Brain microvascular endothelial cell (primary cell): ENCODE results near the gene PTPN23.

Experiments
- DNase-seq: peaks from one replicate; pipeline ENCODE4 v3.0.0-alpha.2; 2020
- H3K27ac ChIP-seq: fragments of 250-450 bp; sonication (Bioruptor Pico); 2 replicates; pipeline ENCODE4 v1.5.1; 2020; ENCODE audit warnings: mild to moderate bottlenecking, moderate library complexity
- H3K27me3 ChIP-seq: fragments of 250-450 bp; sonication (Bioruptor Pico); replicated peaks from 2 replicates; pipeline ENCODE4 v1.5.1; 2020; ENCODE audit warnings: mild to moderate bottlenecking
- H3K36me3 ChIP-seq: fragments of 250-450 bp; sonication (Bioruptor Pico); replicated peaks from 2 replicates; pipeline ENCODE4 v1.5.1; 2020; ENCODE audit warnings: mild to moderate bottlenecking
- H3K4me3 ChIP-seq: 2 replicates; pipeline ENCODE4 v1.5.1; 2011; ENCODE audit warnings: low read depth, mild to moderate bottlenecking, control low read depth, low read length, moderate library complexity
- in situ Hi-C: cut with HindIII; loops from 2 replicates; pipeline ENCODE4 v1.10.0; 2017; ENCODE audit warnings: low sequenced_read_pairs, low pct_ligation_motif_present
- TF ChIP-seq, protein P1 (sequence below): IDR thresholded peaks from 2 replicates; pipeline ENCODE4 v1.5.1; 2011; ENCODE audit warnings: low read depth, mild to moderate bottlenecking, moderate library complexity, low read length, control low read depth, inconsistent platforms; ENCODE audit errors: missing control alignments

PTPN23 gene

GRCh38 chr3:47432673-47433072 lies 51.9 kb downstream of the PTPN23 start:
- Histone ChIP-seq H3K27me3 (no peaks in the 10 kb centered on the region), H3K36me3 (peaks cover 5% of the 10 kb centered on the region), H3K4me3 (no peak overlapping the region), H3K27ac (no peak overlapping the region)
- TF ChIP-seq, protein P1, sequence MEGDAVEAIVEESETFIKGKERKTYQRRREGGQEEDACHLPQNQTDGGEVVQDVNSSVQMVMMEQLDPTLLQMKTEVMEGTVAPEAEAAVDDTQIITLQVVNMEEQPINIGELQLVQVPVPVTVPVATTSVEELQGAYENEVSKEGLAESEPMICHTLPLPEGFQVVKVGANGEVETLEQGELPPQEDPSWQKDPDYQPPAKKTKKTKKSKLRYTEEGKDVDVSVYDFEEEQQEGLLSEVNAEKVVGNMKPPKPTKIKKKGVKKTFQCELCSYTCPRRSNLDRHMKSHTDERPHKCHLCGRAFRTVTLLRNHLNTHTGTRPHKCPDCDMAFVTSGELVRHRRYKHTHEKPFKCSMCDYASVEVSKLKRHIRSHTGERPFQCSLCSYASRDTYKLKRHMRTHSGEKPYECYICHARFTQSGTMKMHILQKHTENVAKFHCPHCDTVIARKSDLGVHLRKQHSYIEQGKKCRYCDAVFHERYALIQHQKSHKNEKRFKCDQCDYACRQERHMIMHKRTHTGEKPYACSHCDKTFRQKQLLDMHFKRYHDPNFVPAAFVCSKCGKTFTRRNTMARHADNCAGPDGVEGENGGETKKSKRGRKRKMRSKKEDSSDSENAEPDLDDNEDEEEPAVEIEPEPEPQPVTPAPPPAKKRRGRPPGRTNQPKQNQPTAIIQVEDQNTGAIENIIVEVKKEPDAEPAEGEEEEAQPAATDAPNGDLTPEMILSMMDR: no peak
- no peak for DNase-seq
- in situ Hi-C loops: no loop called here

DNA sequence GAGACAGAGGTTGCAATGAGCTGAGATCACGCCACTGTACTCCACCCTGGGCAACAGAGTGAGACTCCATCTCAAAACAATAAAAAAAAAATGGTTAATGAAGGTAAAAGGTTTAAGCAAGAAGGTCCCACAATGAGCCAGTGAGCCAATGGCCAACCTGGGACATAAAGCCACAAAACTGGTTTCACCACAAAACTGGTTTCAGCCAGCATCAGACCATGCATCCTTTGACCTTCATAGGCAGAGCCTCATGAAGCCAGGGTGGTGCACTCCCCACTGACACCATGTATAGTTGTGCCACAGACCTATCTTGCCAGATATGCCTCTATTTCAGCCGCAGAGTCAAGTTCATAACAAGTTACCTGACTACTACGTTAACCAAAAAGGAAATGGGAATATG lies 53.0 kb downstream of the PTPN23 start:
- Histone ChIP-seq H3K36me3 (peaks cover 5% of the 10 kb centered on the region), H3K27ac (no peak overlapping the region), H3K27me3 (no peaks in the 10 kb centered on the region), H3K4me3 (no peak overlapping the region)
- in situ Hi-C loops: no loop called here
- no peak for DNase-seq
- TF ChIP-seq, protein P1: no peak

DNA sequence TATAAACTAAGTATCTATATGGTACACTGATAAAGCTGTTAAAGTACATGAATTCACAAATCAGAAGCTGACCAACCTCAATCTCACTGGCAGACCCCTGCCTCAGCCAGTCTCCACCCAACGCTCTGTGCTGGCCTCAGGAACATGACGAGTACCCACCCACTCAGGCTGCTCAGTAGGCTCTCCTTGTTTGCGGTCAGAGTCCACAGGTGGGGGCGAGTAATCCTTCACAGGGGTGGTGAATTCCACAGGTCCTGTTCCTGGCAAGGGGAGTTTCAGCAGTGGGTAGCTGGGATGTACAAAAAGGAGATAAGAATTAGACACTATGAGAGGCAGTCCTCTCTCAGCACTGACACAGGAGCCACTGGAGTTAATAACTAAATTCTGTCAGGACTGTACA lies 54.0 kb downstream of the PTPN23 start:
- Histone ChIP-seq H3K4me3 (no peak overlapping the region), H3K27me3 (no peaks in the 10 kb centered on the region), H3K27ac (no peak overlapping the region), H3K36me3 (peaks cover 5% of the 10 kb centered on the region)
- no peak for DNase-seq
- in situ Hi-C loops: no loop called here
- TF ChIP-seq, protein P1: no peak

GRCh38 chr3:47436180-47436579 lies 55.4 kb downstream of the PTPN23 start:
- no peaks in the 10 kb centered on the region for H3K27me3 ChIP-seq
- H3K4me3 ChIP-seq: no peak overlapping the region
- TF ChIP-seq, protein P1: no peak
- H3K36me3 ChIP-seq: peaks cover 5% of the 10 kb centered on the region
- DNase-seq: no peak
- in situ Hi-C loops: no loop called here
- no peak overlapping the region for H3K27ac ChIP-seq

DNA sequence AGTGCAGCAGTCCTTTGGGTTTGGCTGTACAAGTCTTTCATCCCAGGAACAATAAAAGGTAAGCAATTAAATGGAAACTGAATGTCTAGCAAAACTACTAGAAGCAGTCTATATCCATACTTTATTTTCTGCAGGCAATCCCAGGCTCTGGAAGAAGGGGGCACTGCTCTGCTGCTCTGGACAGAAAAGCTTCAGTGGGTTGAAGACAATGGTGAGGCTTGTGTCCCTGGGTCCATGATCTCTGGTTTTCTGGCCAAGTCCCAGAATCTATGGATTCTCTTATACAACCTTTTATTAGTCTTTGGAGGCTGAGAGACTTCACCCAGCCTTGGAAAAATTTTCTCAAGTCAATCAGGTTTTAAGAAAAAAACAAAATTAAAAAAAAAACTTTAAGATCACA lies 59.3 kb downstream of the PTPN23 start:
- in situ Hi-C loops: no loop called here
- no peak overlapping the region for H3K4me3 ChIP-seq
- no peak overlapping the region for H3K27ac ChIP-seq
- no peaks in the 10 kb centered on the region for H3K36me3 ChIP-seq
- no peak for DNase-seq
- no peaks in the 10 kb centered on the region for H3K27me3 ChIP-seq
- TF ChIP-seq, protein P1: peak; percentile 69

DNA sequence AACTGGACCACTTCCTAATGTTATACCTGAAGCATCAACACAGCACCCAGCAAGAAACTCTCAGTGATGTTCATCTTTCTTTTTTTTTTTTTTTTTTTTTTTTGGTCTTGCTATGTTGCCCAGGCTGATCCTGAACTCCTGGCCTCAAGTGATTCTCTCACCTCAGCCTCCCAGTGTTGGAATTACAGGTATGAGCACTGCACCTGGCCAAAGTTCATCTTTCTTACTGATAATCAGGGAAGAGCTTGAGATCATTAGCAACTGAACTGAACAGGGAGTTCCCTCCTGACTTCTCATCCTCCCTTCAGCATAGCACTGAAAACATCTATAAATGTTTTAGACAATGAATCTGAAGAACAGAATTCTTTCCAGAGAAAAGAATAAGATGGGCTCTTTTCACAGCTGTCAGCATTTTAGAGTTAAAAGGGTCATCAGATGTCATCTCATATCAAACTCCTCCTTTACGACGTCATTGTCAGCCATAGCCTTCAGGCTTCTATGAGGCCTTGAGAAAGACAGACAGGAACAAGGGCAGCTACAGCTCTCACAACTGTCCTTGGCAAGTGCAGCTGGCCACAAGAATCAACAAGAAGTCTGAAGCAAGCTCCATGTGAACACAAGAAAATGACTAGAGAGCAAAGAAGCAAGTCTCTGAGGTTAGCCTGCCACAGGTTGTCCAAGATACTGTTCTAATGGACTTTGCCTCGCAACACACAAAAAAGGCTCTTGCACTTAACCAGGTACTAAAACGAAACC lies 61.2 kb downstream of the PTPN23 start:
- H3K36me3 ChIP-seq: no peaks in the 10 kb centered on the region
- no peak for DNase-seq
- H3K4me3 ChIP-seq: no peak overlapping the region
- no peak overlapping the region for H3K27ac ChIP-seq
- TF ChIP-seq, protein P1: no peak
- no peaks in the 10 kb centered on the region for H3K27me3 ChIP-seq
- in situ Hi-C loops: no loop called here
